ENCODE measurements around the gene CELA2A. TPM values are rescaled to one million over a fixed set of nuclear protein-coding genes. Genes with fewer than 3 reads are reported as not detected.

The CELA2A gene
- total and polyA plus RNA-seq, 2 donors (not counting 3 experiments of a cell fraction or from before 2014, with no cell fraction given) = not detected

- no peak overlapping the region for H3K4me2 ChIP-seq (ENCODE audit: insufficient read depth, low read length)
- no peak for DNase-seq (ENCODE audit: low read depth, low spot score)
- no peaks in the 10 kb centered on the region for H3K9me1 ChIP-seq (replicated peaks; ENCODE audit: control insufficient read depth, extremely low read depth, insufficient read depth, low read length)
- no peak for TF ChIP-seq POLR2A (IDR thresholded peaks at IDR 0.05; ENCODE audit: low read depth, low read length)
- TF ChIP-seq EZH2 (IDR thresholded peaks at IDR 0.05; ENCODE audit: borderline replicate concordance, low read depth, low read length, severe bottlenecking) = no peak
- TF ChIP-seq FOS (IDR thresholded peaks at IDR 0.05; ENCODE audit: borderline replicate concordance, insufficient read depth, low read length) = no peak
- TF ChIP-seq MYC (IDR thresholded peaks at IDR 0.05; ENCODE audit: low read depth, low read length) = no peak
- no peak for TF ChIP-seq GATA2 (IDR thresholded peaks at IDR 0.05; ENCODE audit: insufficient read depth, insufficient read length, low read depth, low read length)
- no peak for TF ChIP-seq POLR2AphosphoS5 (IDR thresholded peaks at IDR 0.05; ENCODE audit: insufficient read depth, low read depth, low read length)
- TF ChIP-seq MAX (IDR thresholded peaks at IDR 0.05; ENCODE audit: insufficient read depth, insufficient read length) = no peak
- TF ChIP-seq JUN (IDR thresholded peaks at IDR 0.05; ENCODE audit: borderline replicate concordance, insufficient read depth, insufficient read length, low read depth) = no peak
- TF ChIP-seq CTCF (IDR thresholded peaks at IDR 0.05; ENCODE audit: extremely low read depth in 1 of 2, insufficient read depth in 1 of 2, low read depth in 1 of 2, low read length in 2 of 2) = no peak
- BruUV-seq (replicated peaks) = no TSS peak
- no peak overlapping the region for H3K9ac ChIP-seq (replicated peaks; ENCODE audit: extremely low read depth, insufficient read depth, low read length)
- no peaks in the 10 kb centered on the region for H3K36me3 ChIP-seq (ENCODE audit: control insufficient read depth in 2 of 2, extremely low read depth in 1 of 2, insufficient read depth in 2 of 2, low read length in 2 of 2)
- no peaks in the 10 kb centered on the region for H3K79me2 ChIP-seq (ENCODE audit: control insufficient read depth, insufficient read depth, low read length)
- no peak overlapping the region for H2AFZ ChIP-seq (ENCODE audit: low read depth, low read length)
- intact Hi-C loops (cut with micrococcal nuclease) (no loop called here), dilution Hi-C loops (cut with MboI; ENCODE audit: extremely low pct_ligation_motif_present, low sequenced_read_pairs) (no loop called here)
- ChIA-PET POLR2A (no interaction called here), CTCF (no interaction called here)
- H3K27me3 ChIP-seq (ENCODE audit: control insufficient read depth in 2 of 2, insufficient read depth in 2 of 2, low read length in 2 of 2) = no peaks in the 10 kb centered on the region
- FAIRE-seq = no peak
- H4K20me1 ChIP-seq (replicated peaks; ENCODE audit: control insufficient read depth, extremely low read depth, insufficient read depth, low read length) = no peaks in the 10 kb centered on the region
- no peak overlapping the region for H3K4me3 ChIP-seq (replicated peaks in 1 of 3; ENCODE audit: insufficient read depth in 1 of 3, low read depth in 1 of 3, low read length in 3 of 3)
- no peak overlapping the region for H3K27ac ChIP-seq (ENCODE audit: insufficient read depth, low read depth, low read length)
- H3K4me1 ChIP-seq (ENCODE audit: control insufficient read depth, extremely low read depth, insufficient read depth, low read length) = no peaks in the 10 kb centered on the region
- no peaks in the 10 kb centered on the region for H3K9me3 ChIP-seq (replicated peaks; ENCODE audit: control insufficient read depth, insufficient read depth, low read length)
Measured at GRCh38 chr1:15448877-15449462, 7.6 kb upstream of the CELA2A start.

Measured in endothelial cell of umbilical vein (primary cell).